Retinal pigment epithelial cell (primary cell): Measurements from ENCODE around the gene KRT3.
"Not testable (repeated sequence)": the region's sequence is repeated elsewhere in the genome, so short reads cannot be mapped to it uniquely, and the experiment has no call there.

Experiments
- DNase-seq: peaks from one replicate; pipeline ENCODE4 v3.0.0-alpha.2; 2010; ENCODE audit warnings: low read depth
- H3K4me3 ChIP-seq: 2 replicates; pipeline ENCODE4 v1.5.1; 2011; ENCODE audit warnings: mild to moderate bottlenecking, low read length, control low read depth, moderate library complexity
- TF ChIP-seq, protein P1 (sequence below): conservative IDR thresholded peaks from 2 replicates; pipeline ENCODE4 v1.5.1; 2011; ENCODE audit warnings: low read depth, low read length, control low read depth, inconsistent platforms

KRT3 gene

DNA sequence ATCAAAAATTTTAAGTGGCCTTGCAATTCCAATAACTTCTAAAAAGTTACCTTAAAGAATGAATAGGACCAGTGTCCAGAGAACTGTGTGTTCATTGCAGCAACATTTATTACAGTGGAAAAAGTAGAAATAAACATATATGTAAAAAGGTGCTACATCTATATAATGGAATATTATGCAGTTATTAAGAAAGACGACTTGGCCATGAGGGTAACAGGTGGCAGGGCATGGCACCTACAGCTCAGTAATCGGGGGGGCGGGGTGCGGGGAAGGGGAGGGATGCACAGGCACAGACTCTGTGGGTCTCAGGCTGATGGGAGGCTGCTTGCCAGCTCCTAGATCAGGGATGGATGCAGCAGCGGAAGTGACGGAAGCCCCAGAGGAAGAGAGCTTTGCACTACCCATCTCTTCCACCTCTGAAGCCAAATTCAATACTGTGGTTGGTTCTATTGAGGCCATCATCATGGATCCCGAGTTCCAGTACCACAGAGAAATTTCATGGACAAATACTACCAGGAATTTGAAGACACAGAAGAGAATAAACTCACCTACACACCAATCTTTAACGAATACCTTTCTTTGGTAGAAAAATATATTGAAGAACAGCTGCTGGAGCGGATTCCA is 32.8 kb downstream of the KRT3 start:
- no peak for DNase-seq
- no peak overlapping the region for H3K4me3 ChIP-seq
- TF ChIP-seq, protein P1, sequence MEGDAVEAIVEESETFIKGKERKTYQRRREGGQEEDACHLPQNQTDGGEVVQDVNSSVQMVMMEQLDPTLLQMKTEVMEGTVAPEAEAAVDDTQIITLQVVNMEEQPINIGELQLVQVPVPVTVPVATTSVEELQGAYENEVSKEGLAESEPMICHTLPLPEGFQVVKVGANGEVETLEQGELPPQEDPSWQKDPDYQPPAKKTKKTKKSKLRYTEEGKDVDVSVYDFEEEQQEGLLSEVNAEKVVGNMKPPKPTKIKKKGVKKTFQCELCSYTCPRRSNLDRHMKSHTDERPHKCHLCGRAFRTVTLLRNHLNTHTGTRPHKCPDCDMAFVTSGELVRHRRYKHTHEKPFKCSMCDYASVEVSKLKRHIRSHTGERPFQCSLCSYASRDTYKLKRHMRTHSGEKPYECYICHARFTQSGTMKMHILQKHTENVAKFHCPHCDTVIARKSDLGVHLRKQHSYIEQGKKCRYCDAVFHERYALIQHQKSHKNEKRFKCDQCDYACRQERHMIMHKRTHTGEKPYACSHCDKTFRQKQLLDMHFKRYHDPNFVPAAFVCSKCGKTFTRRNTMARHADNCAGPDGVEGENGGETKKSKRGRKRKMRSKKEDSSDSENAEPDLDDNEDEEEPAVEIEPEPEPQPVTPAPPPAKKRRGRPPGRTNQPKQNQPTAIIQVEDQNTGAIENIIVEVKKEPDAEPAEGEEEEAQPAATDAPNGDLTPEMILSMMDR: no peak

DNA sequence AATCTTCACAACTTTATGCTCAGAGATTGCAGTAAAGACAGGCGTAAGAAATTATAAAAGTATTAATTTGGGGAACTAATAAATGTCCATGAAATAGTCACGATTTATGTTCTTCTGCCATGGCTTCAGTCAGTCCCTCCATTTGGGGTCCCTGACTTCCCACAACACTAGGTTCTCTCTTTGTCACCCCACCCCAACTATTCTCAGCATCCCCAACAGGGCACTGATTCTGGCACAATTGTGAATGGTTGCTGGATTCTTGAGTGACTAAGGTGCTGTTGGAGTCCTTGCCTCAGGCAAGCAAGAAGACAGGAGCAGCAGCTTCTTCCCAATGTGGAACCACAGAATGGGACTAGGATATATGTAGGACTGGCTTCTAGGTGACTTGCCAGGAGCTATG is 34.1 kb downstream of the KRT3 start:
- DNase-seq: no peak
- H3K4me3 ChIP-seq: no peak overlapping the region
- TF ChIP-seq, protein P1: no peak

DNA sequence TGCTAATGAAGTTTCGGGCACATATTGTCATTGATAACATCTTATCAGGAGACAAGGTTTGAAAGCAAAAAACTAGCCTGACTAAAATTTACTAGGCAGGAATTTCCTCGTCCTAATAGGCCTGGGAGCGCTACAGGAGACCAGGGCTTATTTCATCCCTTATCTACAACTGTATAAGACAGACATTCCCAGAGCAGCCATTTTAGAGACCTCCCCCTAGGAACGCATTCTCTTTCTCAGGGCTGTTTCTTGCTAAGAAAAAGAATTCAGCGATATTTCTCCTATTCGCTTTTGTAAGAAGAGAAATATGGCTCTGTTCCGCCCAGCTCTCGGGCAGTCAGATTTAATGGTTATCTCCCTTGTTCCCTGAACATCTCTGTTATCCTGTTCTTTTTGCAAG is 34.7 kb downstream of the KRT3 start:
- H3K4me3 ChIP-seq, DNase-seq: not testable (repeated sequence)

DNA sequence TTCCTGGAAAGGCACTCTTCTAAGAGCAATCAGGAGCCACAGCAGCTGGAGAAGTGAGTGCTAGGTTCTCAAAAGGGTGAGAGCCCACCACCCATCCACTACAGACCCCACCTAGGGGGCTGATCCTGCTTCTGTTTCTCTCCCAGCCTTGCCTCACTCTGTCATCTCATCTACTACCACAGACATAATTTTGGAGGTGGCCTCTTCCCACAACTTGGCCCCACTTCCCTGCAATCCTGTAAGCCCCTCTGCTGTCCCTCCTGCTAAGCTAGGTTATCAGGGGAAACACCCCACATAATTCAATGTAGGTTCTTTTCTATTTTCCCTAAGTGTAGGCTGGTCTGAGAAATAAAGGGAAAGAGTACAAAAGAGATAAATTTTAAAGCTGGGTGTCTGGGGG is 35.3 kb downstream of the KRT3 start:
- no peak overlapping the region for H3K4me3 ChIP-seq
- no peak for DNase-seq
- TF ChIP-seq, protein P1: no peak

DNA sequence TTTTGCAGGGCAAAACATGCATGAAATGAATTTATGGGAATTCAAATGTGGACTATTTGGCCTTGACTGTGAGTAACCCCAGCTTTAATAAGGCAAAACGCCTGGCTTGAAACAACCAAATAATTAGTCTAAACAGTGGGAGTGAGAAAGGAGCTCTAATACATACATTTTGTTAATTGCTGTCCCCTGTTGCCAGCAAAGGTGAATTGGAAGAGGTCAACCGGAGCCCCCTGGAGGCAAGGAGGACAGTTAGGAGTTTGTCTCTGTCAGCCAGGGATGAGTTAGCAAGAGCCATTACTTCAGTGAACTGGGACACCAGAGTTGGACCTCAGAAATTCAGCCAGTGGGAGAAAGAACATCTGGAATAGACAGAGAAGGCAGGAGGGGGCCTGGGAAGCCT is 36.2 kb downstream of the KRT3 start:
- no peak overlapping the region for H3K4me3 ChIP-seq
- DNase-seq: no peak
- TF ChIP-seq, protein P1: no peak

DNA sequence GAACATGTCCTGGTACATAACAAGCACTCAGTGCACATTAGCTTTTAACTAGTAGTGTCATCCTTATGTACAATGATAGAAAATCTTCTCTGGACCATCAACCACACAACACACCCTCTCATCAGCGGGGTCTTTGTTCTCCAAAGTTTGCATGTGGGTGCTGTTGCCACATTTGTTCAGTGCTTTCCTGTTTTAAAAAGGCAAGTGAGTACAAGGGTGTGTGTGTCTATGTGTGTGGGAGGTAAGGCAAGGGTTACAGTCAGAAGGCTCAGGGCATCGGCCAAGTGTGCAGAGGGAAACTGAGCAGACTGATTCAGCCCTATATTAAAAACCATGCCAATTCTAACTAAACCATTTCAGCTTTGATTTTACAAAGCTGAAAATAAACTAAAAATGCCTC is 36.7 kb downstream of the KRT3 start:
- TF ChIP-seq, protein P1: no peak
- DNase-seq: no peak

DNA sequence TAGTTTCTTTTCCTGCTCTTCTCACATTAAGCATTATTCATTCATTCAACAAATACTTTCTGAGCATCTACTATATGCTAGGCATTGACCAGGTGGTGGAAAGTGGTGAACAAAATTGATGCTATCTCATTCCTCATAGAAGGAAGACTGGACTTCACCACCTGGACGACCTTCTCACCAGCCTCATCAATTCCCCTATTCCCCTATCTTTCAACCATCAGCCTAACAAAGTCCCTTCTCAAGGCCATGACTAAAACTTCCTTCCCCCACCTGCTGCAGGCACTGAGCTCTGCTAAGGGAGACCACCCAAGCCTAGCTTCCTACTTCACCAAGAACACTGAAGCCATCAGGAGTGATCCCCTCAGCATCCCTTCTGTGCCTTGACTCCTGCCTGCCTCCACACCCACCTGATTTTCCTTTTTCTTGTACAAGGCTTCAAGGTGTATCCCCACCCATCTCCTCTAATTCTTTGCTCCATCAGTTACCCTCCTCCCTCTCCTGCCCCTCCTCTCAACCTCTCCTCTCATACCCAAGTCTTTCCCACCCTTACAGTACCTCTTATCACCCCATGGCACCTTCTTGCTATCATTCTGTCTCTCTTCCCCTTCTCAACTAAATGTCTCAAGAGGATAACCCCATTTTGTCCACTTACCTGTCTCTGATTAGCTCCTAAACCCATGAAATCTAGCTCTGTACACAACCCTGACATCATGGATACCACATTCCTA is 38.3 kb downstream of the KRT3 start:
- DNase-seq: no peak
- no peak overlapping the region for H3K4me3 ChIP-seq
- TF ChIP-seq, protein P1: no peak

More for the DNA sequence above, 36.7 kb downstream of the KRT3 start:
- no peak overlapping the region for H3K4me3 ChIP-seq
